HG03139 (cell line): ENCODE data around the gene SLC35A4.
A peak's percentile ranks its signal among the peaks of the same experiment; 100 is the strongest.

Experiments
- ATAC-seq: cut with Tn5 transposase; IDR thresholded peaks from one replicate; pipeline ENCODE4 v1.9.1; 2021; ENCODE audit not compliant: unreplicated experiment

Gene SLC35A4

GRCh38 chr5:140564196-140565023 is at the start of gene SLC35A4, which contains the start of gene APBB3:
TSS of gene SLC35A4 (plus strand) at chr5:140564828. CDS start at chr5:140567170, 2,342 bp downstream.
TSS of gene APBB3 (minus strand) at chr5:140564598. CDS start at chr5:140564245, 353 bp downstream.
- peak; percentile 77 for ATAC-seq

- no peak for ATAC-seq
Observed at GRCh38 chr5:140524003-140524402, 40.6 kb upstream of the SLC35A4 start.

GRCh38 chr5:140540227-140540626 is 24.4 kb upstream of the SLC35A4 start:
- no peak for ATAC-seq

GRCh38 chr5:140542972-140543371 is 21.7 kb upstream of the SLC35A4 start:
- ATAC-seq = no peak

- no peak for ATAC-seq
Observed at GRCh38 chr5:140544986-140545385, 19.6 kb upstream of the SLC35A4 start.

GRCh38 chr5:140545606-140546005 is 19.0 kb upstream of the SLC35A4 start:
- ATAC-seq = no peak

GRCh38 chr5:140546851-140547507 is 17.6 kb upstream of the SLC35A4 start:
- ATAC-seq = no peak

GRCh38 chr5:140547508-140548299 is 16.9 kb upstream of the SLC35A4 start, which contains the start of gene EIF4EBP3:
TSS of gene EIF4EBP3 (plus strand) at chr5:140547662. CDS start at chr5:140547738, 76 bp downstream.
- ATAC-seq = peak; percentile 99

GRCh38 chr5:140548300-140548688 is 16.3 kb upstream of the SLC35A4 start:
- ATAC-seq = no peak

GRCh38 chr5:140548791-140549190 is 15.8 kb upstream of the SLC35A4 start:
- no peak for ATAC-seq

- ATAC-seq = no peak
Observed at GRCh38 chr5:140549237-140550144, 15.1 kb upstream of the SLC35A4 start.

- ATAC-seq = no peak
Observed at GRCh38 chr5:140550147-140551079, 14.2 kb upstream of the SLC35A4 start.

GRCh38 chr5:140551872-140552271 is 12.8 kb upstream of the SLC35A4 start:
- ATAC-seq = no peak

- ATAC-seq = no peak
Observed at GRCh38 chr5:140553657-140554056, 11.0 kb upstream of the SLC35A4 start.

GRCh38 chr5:140554454-140554853 is 10.2 kb upstream of the SLC35A4 start:
- ATAC-seq = no peak

GRCh38 chr5:140555747-140556312 is 8.8 kb upstream of the SLC35A4 start:
- no peak for ATAC-seq

- ATAC-seq = no peak
Observed at GRCh38 chr5:140556438-140556837, 8.2 kb upstream of the SLC35A4 start.

- peak; percentile 98 for ATAC-seq
Observed at GRCh38 chr5:140557136-140557805, 7.4 kb upstream of the SLC35A4 start, which contains the start of gene SRA1. TSS of gene SRA1 (minus strand) at chr5:140557473. CDS start at chr5:140557452, 21 bp downstream.
